Thyroid gland (tissue), 4 donors: ENCODE results near the gene IRF9. TPM values are rescaled to one million over a fixed set of nuclear protein-coding genes. Genes with fewer than 3 reads are reported as not detected.

ENCODE experiments used
- DNase-seq, 2 donors: peaks; one replicate each; pipeline ENCODE4 v3.0.0-alpha.2; 2019
- H3K27ac ChIP-seq, 3 donors: fragments of 200-600 bp; sonication (generic); 1 replicate in 2 of 3; 2 replicates in 1 of 3; pipeline ENCODE4 v1.5.1; 2016 to 2019; ENCODE audit warnings: mild to moderate bottlenecking in 1 of 3, moderate library complexity in 1 of 3
- H3K27me3 ChIP-seq: fragments of 200-600 bp; sonication (generic); one replicate; pipeline ENCODE4 v1.5.1; 2019
- H3K36me3 ChIP-seq, 2 donors: fragments of 200-600 bp; sonication (generic); one replicate each; pipeline ENCODE4 v1.5.1; 2016 to 2019
- H3K4me1 ChIP-seq, 2 donors: fragments of 200-600 bp; sonication (generic); one replicate each; pipeline ENCODE4 v1.5.1; 2017 to 2019
- H3K4me3 ChIP-seq, 3 donors: fragments of 200-600 bp; sonication (generic); replicated peaks in 1 of 3; 1 replicate in 2 of 3; 2 replicates in 1 of 3; pipeline ENCODE4 v1.5.1; 2016; ENCODE audit warnings: mild to moderate bottlenecking in 1 of 3
- H3K9me3 ChIP-seq: fragments of 200-600 bp; sonication (generic); one replicate; pipeline ENCODE4 v1.5.1; 2017
- POLR2A ChIP-seq, 2 donors: fragments of 450-650 bp; IDR thresholded peaks; one replicate each; pipeline ENCODE4 v1.6.1; 2017; ENCODE audit warnings: antibody characterized with exemption in 2 of 2, mild to moderate bottlenecking in 2 of 2, moderate library complexity in 1 of 2
- WGBS, 2 donors: methylation state at CpG; one replicate each; pipeline ENCODE4 v1.1.5; 2017; 5-methylcytosine and 5-hydroxymethylcytosine counted together
- intact Hi-C: fragments of 100-400 bp; cut with DNase I; formaldehyde crosslinking; loops from one replicate; pipeline ENCODE4 v1.15.1; 2023
- total RNA-seq, 4 donors: library from RNA; depleted of rRNA; stranded (reverse); fragments of >200 nt; gene quantifications; one replicate each; pipeline ENCODE4 v1.2.3, GENCODE V29; 2016
- TF ChIP-seq, protein P1 (sequence below), 6 experiments: fragments of 200-600 bp in 3 of 6; fragments of 450-650 bp in 3 of 6; sonication (generic) in 3 of 6; IDR thresholded peaks; one replicate each; pipeline ENCODE4 v1.5.1; 2016 to 2019; ENCODE audit warnings: antibody characterized with exemption in 6 of 6, mild to moderate bottlenecking in 2 of 6, inconsistent platforms in 1 of 6, moderate library complexity in 1 of 6

IRF9 gene
- total RNA-seq, 4 donors from 2014 or later = 55.1 to 92.3 (median 70.0) TPM

DNA sequence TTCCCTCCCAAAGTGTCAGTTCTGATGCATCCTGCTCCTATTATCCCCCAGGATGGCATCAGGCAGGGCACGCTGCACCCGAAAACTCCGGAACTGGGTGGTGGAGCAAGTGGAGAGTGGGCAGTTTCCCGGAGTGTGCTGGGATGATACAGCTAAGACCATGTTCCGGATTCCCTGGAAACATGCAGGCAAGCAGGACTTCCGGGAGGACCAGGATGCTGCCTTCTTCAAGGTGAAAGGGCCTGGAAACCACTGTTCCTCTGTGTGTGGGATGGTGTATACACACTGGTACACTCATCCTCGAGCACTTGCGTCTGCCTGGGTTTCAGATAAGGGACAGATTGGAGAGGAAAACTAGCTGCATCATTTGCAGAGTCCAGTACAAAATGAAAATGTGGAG, 1.0 kb downstream of the IRF9 start:
- H3K36me3 ChIP-seq = peaks cover 54 to 56% of the 10 kb centered on the region in 2 donors
- intact Hi-C loops = no loop called here
- no peak for TF ChIP-seq POLR2A (IDR thresholded peaks at IDR 0.05)
- TF ChIP-seq, protein P1, sequence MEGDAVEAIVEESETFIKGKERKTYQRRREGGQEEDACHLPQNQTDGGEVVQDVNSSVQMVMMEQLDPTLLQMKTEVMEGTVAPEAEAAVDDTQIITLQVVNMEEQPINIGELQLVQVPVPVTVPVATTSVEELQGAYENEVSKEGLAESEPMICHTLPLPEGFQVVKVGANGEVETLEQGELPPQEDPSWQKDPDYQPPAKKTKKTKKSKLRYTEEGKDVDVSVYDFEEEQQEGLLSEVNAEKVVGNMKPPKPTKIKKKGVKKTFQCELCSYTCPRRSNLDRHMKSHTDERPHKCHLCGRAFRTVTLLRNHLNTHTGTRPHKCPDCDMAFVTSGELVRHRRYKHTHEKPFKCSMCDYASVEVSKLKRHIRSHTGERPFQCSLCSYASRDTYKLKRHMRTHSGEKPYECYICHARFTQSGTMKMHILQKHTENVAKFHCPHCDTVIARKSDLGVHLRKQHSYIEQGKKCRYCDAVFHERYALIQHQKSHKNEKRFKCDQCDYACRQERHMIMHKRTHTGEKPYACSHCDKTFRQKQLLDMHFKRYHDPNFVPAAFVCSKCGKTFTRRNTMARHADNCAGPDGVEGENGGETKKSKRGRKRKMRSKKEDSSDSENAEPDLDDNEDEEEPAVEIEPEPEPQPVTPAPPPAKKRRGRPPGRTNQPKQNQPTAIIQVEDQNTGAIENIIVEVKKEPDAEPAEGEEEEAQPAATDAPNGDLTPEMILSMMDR (IDR thresholded peaks at IDR 0.05) = no peak
- peaks cover 18 to 27% of the 10 kb centered on the region in 2 donors for H3K4me1 ChIP-seq
- no peak for DNase-seq
- peak overlapping the region; percentile 92 to 97 (median 97) for H3K27ac ChIP-seq
- peak overlapping the region in 2 of 3 donors; percentile 52 to 58 for H3K4me3 ChIP-seq
- H3K27me3 ChIP-seq = no peaks in the 10 kb centered on the region
- H3K9me3 ChIP-seq = no peaks in the 10 kb centered on the region
- WGBS, 2 donors = 65 to 73% methylated on average over 8 of the region's 8 CpGs

DNA sequence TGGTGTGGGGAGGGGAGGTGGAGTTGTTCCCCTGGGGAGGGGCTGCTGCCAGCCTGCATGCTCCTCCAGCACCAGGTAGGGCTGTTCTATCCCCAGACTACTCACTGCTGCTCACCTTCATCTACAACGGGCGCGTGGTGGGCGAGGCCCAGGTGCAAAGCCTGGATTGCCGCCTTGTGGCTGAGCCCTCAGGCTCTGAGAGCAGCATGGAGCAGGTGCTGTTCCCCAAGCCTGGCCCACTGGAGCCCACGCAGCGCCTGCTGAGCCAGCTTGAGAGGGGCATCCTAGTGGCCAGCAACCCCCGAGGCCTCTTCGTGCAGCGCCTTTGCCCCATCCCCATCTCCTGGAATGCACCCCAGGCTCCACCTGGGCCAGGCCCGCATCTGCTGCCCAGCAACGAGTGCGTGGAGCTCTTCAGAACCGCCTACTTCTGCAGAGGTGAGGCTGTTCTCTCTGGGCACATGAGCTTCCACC, 3.5 kb downstream of the IRF9 start:
- Histone ChIP-seq H3K27ac (no peak overlapping the region), H3K4me3 (no peak overlapping the region), H3K36me3 (peaks cover 40 to 42% of the 10 kb centered on the region in 2 donors), H3K4me1 (peaks cover 18 to 27% of the 10 kb centered on the region in 2 donors), H3K27me3 (no peaks in the 10 kb centered on the region), H3K9me3 (no peaks in the 10 kb centered on the region)
- WGBS, 2 donors = 88 to 90% methylated on average over 9 to 14 of the region's 14 CpGs
- DNase-seq = no peak
- TF ChIP-seq, protein P1 (IDR thresholded peaks at IDR 0.05) = no peak
- no peak for TF ChIP-seq POLR2A (IDR thresholded peaks at IDR 0.05)
- intact Hi-C loops = no loop called here

DNA sequence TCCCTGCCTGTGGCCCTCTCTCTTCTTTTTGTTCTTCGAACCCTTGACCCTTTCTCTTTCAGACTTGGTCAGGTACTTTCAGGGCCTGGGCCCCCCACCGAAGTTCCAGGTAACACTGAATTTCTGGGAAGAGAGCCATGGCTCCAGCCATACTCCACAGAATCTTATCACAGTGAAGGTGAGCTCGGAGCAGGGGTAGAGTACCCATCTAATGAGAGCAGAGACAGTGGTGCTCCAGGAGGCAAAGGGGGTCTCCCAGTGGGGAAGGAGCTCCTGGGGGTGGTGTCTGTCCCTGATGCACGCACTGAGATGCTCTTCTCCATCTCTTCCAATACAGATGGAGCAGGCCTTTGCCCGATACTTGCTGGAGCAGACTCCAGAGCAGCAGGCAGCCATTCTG, 4.7 kb downstream of the IRF9 start:
- WGBS, 2 donors = 90 to 94% methylated on average over 5 of the region's 5 CpGs
- Histone ChIP-seq H3K36me3 (peaks cover 38 to 40% of the 10 kb centered on the region in 2 donors), H3K27me3 (no peaks in the 10 kb centered on the region), H3K9me3 (no peaks in the 10 kb centered on the region), H3K27ac (no peak overlapping the region), H3K4me3 (no peak overlapping the region), H3K4me1 (peaks cover 18 to 22% of the 10 kb centered on the region in 2 donors)
- no peak for DNase-seq
- intact Hi-C loops = no loop called here
- TF ChIP-seq, protein P1 (IDR thresholded peaks at IDR 0.05) = no peak
- TF ChIP-seq POLR2A (IDR thresholded peaks at IDR 0.05) = no peak

DNA sequence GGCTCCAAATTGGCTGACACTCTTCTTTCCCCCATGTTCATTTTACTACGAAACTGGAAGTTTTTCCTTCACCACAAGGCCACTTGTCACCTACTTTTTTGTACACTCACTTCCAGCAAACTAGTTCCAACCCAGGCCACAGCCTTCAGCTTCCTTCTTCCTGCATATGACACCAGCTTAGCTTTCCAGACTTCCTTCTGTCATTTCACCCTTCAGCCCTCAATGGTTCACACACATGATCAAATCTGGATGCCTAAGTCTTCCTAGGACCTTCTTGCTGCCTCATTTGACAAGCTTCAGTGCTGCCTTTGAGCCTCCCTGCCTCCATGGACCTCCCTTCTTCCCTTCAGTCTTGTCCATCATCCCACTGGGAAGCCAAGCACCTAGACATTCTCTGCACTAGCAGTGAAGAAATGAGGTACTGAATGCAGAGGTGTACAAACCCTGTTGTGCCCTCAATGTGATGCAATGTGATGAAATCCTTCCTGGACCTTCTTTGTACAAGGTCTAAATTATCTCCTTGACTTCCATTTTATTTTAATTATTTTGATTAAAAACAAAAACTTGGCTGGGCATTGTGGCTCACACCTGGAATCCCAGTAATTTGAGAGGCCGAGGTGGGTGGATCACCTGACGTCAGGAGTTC, 6.5 kb downstream of the IRF9 start:
- no peaks in the 10 kb centered on the region for H3K9me3 ChIP-seq
- no peak overlapping the region for H3K27ac ChIP-seq
- no peak for TF ChIP-seq POLR2A (IDR thresholded peaks at IDR 0.05)
- TF ChIP-seq, protein P1 (IDR thresholded peaks at IDR 0.05) = no peak
- peaks cover 12% of the 10 kb centered on the region in 2 donors for H3K4me1 ChIP-seq
- DNase-seq = no peak
- H3K36me3 ChIP-seq = peaks cover 38 to 40% of the 10 kb centered on the region in 2 donors
- H3K27me3 ChIP-seq = no peaks in the 10 kb centered on the region
- no peak overlapping the region for H3K4me3 ChIP-seq
- WGBS, 2 donors = 91 to 96% methylated on average over 3 of the region's 3 CpGs
- intact Hi-C loops = no loop called here
